DOHH2 (cell line): Measurements from ENCODE around the gene UVSSA.

Experiments
- H3F3A ChIP-seq: fragments of 200-600 bp; sonication (generic), shearing (Covaris generic); 2 replicates; pipeline ENCODE4 v1.6.0; 2016; ENCODE audit warnings: antibody characterized with exemption, mild to moderate bottlenecking; ENCODE audit not compliant: control insufficient read depth, insufficient read depth
- H3K27ac ChIP-seq: fragments of 200-600 bp; sonication (generic); 2 replicates; pipeline ENCODE4 v1.5.1; 2014; ENCODE audit warnings: low read depth, mild to moderate bottlenecking, low read length, moderate library complexity
- H3K27me3 ChIP-seq: fragments of 200-600 bp; sonication (generic); 2 replicates; pipeline ENCODE4 v1.6.1; 2014; ENCODE audit warnings: mild to moderate bottlenecking, low read length, mixed read lengths; ENCODE audit not compliant: control insufficient read depth
- H3K36me3 ChIP-seq: fragments of 200-600 bp; sonication (generic); 2 replicates; pipeline ENCODE4 v1.6.1; 2014; ENCODE audit warnings: mild to moderate bottlenecking, low read length, moderate library complexity, mixed read lengths; ENCODE audit not compliant: control insufficient read depth
- H3K4me1 ChIP-seq: fragments of 200-600 bp; sonication (generic); 2 replicates; pipeline ENCODE4 v1.6.1; 2014; ENCODE audit warnings: mild to moderate bottlenecking, low read length, mixed read lengths; ENCODE audit not compliant: control insufficient read depth
- H3K4me2 ChIP-seq: fragments of 200-600 bp; sonication (generic); 2 replicates; pipeline ENCODE4 v1.6.0; 2014; ENCODE audit warnings: mild to moderate bottlenecking, low read length, moderate library complexity
- H3K4me3 ChIP-seq: fragments of 200-600 bp; sonication (generic); 2 replicates; pipeline ENCODE4 v1.5.1; 2014; ENCODE audit warnings: mild to moderate bottlenecking, low read length, mixed read lengths
- H3K79me2 ChIP-seq: fragments of 200-600 bp; sonication (generic); 2 replicates; pipeline ENCODE4 v1.6.1; 2014; ENCODE audit warnings: mild to moderate bottlenecking, low read length, mixed read lengths; ENCODE audit not compliant: control insufficient read depth
- H3K9me2 ChIP-seq: fragments of 200-600 bp; sonication (generic); replicated peaks from 2 replicates; pipeline ENCODE4 v1.6.1; 2014; ENCODE audit warnings: mild to moderate bottlenecking, low read length, mixed read lengths; ENCODE audit not compliant: control insufficient read depth
- H3K9me3 ChIP-seq: fragments of 200-600 bp; sonication (generic); 2 replicates; pipeline ENCODE4 v1.6.1; 2014; ENCODE audit warnings: antibody characterized with exemption, low read length, mixed read lengths; ENCODE audit not compliant: control insufficient read depth, insufficient read depth
- H4K20me1 ChIP-seq: fragments of 200-600 bp; sonication (generic); 2 replicates; pipeline ENCODE4 v1.6.0; 2014; ENCODE audit warnings: low read depth, mild to moderate bottlenecking, antibody characterized with exemption, low read length, moderate library complexity; ENCODE audit not compliant: control insufficient read depth, insufficient read depth
- CTCF ChIP-seq: fragments of 200-600 bp; sonication (generic); IDR thresholded peaks from one replicate; pipeline ENCODE4 v1.5.1; 2014; ENCODE audit warnings: antibody characterized with exemption, mild to moderate bottlenecking, low read depth, low read length; ENCODE audit not compliant: poor library complexity, severe bottlenecking
- EZH2phosphoT487 ChIP-seq: fragments of 200-600 bp; sonication (generic); IDR thresholded peaks from 2 replicates; pipeline ENCODE4 v1.6.1; 2017; ENCODE audit warnings: borderline replicate concordance, mild to moderate bottlenecking, antibody characterized with exemption, low read length, moderate library complexity, mixed read lengths

Gene UVSSA

GRCh38 chr4:1312821-1313640 lies 34.0 kb upstream of the UVSSA start:
- no peaks in the 10 kb centered on the region for H3K9me3 ChIP-seq
- no peak for TF ChIP-seq EZH2phosphoT487
- TF ChIP-seq CTCF = no peak
- peaks cover 46% of the 10 kb centered on the region for H3K79me2 ChIP-seq
- H3K36me3 ChIP-seq = peaks cover 49% of the 10 kb centered on the region
- H4K20me1 ChIP-seq = peaks cover 6% of the 10 kb centered on the region; the same call in 1 of the 2 replicates
- no peaks in the 10 kb centered on the region for H3K27me3 ChIP-seq
- H3K4me3 ChIP-seq = no peak overlapping the region
- no peak overlapping the region for H3K4me2 ChIP-seq
- no peaks in the 10 kb centered on the region for H3F3A ChIP-seq
- H3K4me1 ChIP-seq = peaks cover 5% of the 10 kb centered on the region; the same call in 1 of the 2 replicates
- no peaks in the 10 kb centered on the region for H3K9me2 ChIP-seq
- H3K27ac ChIP-seq = no peak overlapping the region

GRCh38 chr4:1315306-1315705 lies 31.7 kb upstream of the UVSSA start:
- no peaks in the 10 kb centered on the region for H3K4me1 ChIP-seq
- TF ChIP-seq CTCF (no peak), EZH2phosphoT487 (no peak)
- H3K27me3 ChIP-seq = no peaks in the 10 kb centered on the region
- H3K79me2 ChIP-seq = peaks cover 24% of the 10 kb centered on the region
- H3K4me2 ChIP-seq = no peak overlapping the region
- no peaks in the 10 kb centered on the region for H3K9me3 ChIP-seq
- H3K36me3 ChIP-seq = peaks cover 63% of the 10 kb centered on the region
- no peak overlapping the region for H3K27ac ChIP-seq
- H3K9me2 ChIP-seq = no peaks in the 10 kb centered on the region
- no peaks in the 10 kb centered on the region for H3F3A ChIP-seq
- no peaks in the 10 kb centered on the region for H4K20me1 ChIP-seq
- no peak overlapping the region for H3K4me3 ChIP-seq

- Histone ChIP-seq H3K27me3 (no peaks in the 10 kb centered on the region), H4K20me1 (no peaks in the 10 kb centered on the region)
These were observed 31.0 kb upstream of the UVSSA start for GRCh38 chr4:1315836-1316536.

More at GRCh38 chr4:1315836-1316536, 31.0 kb upstream of the UVSSA start:
- TF ChIP-seq CTCF (no peak), EZH2phosphoT487 (no peak)
- Histone ChIP-seq H3K79me2 (peaks cover 17% of the 10 kb centered on the region), H3K4me3 (no peak overlapping the region), H3F3A (no peaks in the 10 kb centered on the region), H3K9me2 (no peaks in the 10 kb centered on the region), H3K27ac (no peak overlapping the region), H3K4me1 (no peaks in the 10 kb centered on the region), H3K4me2 (no peak overlapping the region), H3K9me3 (no peaks in the 10 kb centered on the region), H3K36me3 (peaks cover 63% of the 10 kb centered on the region)
